HepG2 (cell line): Measurements from ENCODE around the gene TULP4. TPM values are rescaled to one million over a fixed set of nuclear protein-coding genes. Genes with fewer than 3 reads are reported as not detected.

ENCODE experiments used
- CBX1 ChIP-seq: IDR thresholded peaks from one replicate; pipeline ENCODE4 v1.6.1; 2016; ENCODE audit warnings: antibody characterized with exemption, low read depth
- CCDC6 ChIP-seq: sonication (generic); formaldehyde crosslinking; IDR thresholded peaks from 2 replicates; pipeline ENCODE4 v1.8.1; 2022; ENCODE audit warnings: mild to moderate bottlenecking, missing genetic modification reagents, moderate library complexity
- FOXK1 ChIP-seq: sonication (generic); formaldehyde crosslinking; IDR thresholded peaks from 2 replicates; pipeline ENCODE4 v1.4.0; 2020; ENCODE audit warnings: low read depth, missing genetic modification reagents, borderline replicate concordance
- HOXA9 ChIP-seq: sonication (generic); formaldehyde crosslinking; IDR thresholded peaks from 2 replicates; pipeline ENCODE4 v1.8.1; 2022; ENCODE audit warnings: missing genetic modification reagents, mild to moderate bottlenecking, moderate library complexity, borderline replicate concordance
- JUNB ChIP-seq: sonication (generic); formaldehyde crosslinking; IDR thresholded peaks from 2 replicates; pipeline ENCODE4 v1.8.0; 2022; ENCODE audit warnings: missing genetic modification reagents, mild to moderate bottlenecking, borderline replicate concordance
- NFE2L2 ChIP-seq: fragments of 150-350 bp; IDR thresholded peaks from 2 replicates; pipeline ENCODE4 v1.6.1; 2014; ENCODE audit warnings: low read length
- PHF8 ChIP-seq: sonication (generic); formaldehyde crosslinking; IDR thresholded peaks from 2 replicates; pipeline ENCODE4 v1.5.0; 2020; ENCODE audit warnings: missing genetic modification reagents
- PPARG ChIP-seq: conservative IDR thresholded peaks from 2 replicates; pipeline ENCODE4 v1.6.1; 2016; ENCODE audit warnings: missing biosample characterization, missing genetic modification reagents
- RFXAP ChIP-seq: sonication (generic); formaldehyde crosslinking; IDR thresholded peaks from 2 replicates; pipeline ENCODE4 v1.4.0; 2020; ENCODE audit warnings: missing genetic modification reagents, borderline replicate concordance
- SIN3B ChIP-seq: fragments of 150-350 bp; IDR thresholded peaks from 2 replicates; pipeline ENCODE4 v1.6.1; 2014; ENCODE audit warnings: low read length
- SMC3 ChIP-seq: IDR thresholded peaks from 2 replicates; pipeline ENCODE4 v1.6.1; 2011; ENCODE audit warnings: low read length, improper control_type of control experiment
- TFAP4 ChIP-seq: sonication (generic); IDR thresholded peaks from 2 replicates; pipeline ENCODE4 v1.6.1; 2016; ENCODE audit warnings: low read depth, borderline replicate concordance
- ZBTB21 ChIP-seq: sonication (generic); formaldehyde crosslinking; IDR thresholded peaks from 2 replicates; pipeline ENCODE4 v1.4.0; 2020; ENCODE audit warnings: missing genetic modification reagents
- ZMYM3 ChIP-seq: sonication (generic); formaldehyde crosslinking; IDR thresholded peaks from 2 replicates; pipeline ENCODE4 v1.5.1; 2020; ENCODE audit warnings: mild to moderate bottlenecking, missing genetic modification reagents
- ZNF235 ChIP-seq: sonication (generic); formaldehyde crosslinking; IDR thresholded peaks from 2 replicates; pipeline ENCODE4 v1.8.1; 2023; ENCODE audit warnings: mild to moderate bottlenecking, missing genetic modification reagents, borderline replicate concordance
- ZNF292 ChIP-seq: sonication (generic); formaldehyde crosslinking; IDR thresholded peaks from 2 replicates; pipeline ENCODE4 v1.8.1; 2022; ENCODE audit warnings: mild to moderate bottlenecking, low read depth, missing genetic modification reagents, borderline replicate concordance
- ZNF567 ChIP-seq: sonication (generic); formaldehyde crosslinking; IDR thresholded peaks from 2 replicates; pipeline ENCODE4 v1.8.1; 2023; ENCODE audit warnings: mild to moderate bottlenecking, missing genetic modification reagents, borderline replicate concordance
- ZNF737 ChIP-seq: sonication (generic); formaldehyde crosslinking; IDR thresholded peaks from 2 replicates; pipeline ENCODE4 v1.5.0; 2020; ENCODE audit warnings: missing genetic modification reagents, mild to moderate bottlenecking, borderline replicate concordance
- ZNF776 ChIP-seq: sonication (generic); formaldehyde crosslinking; IDR thresholded peaks from 2 replicates; pipeline ENCODE4 v1.4.0; 2020; ENCODE audit warnings: mild to moderate bottlenecking, missing genetic modification reagents
- ZNF780A ChIP-seq: sonication (generic); formaldehyde crosslinking; IDR thresholded peaks from 2 replicates; pipeline ENCODE4 v1.8.0; 2022; ENCODE audit warnings: mild to moderate bottlenecking, missing genetic modification reagents, moderate library complexity
- ZZZ3 ChIP-seq: sonication (generic); formaldehyde crosslinking; IDR thresholded peaks from 2 replicates; pipeline ENCODE4 v1.4.0; 2020; ENCODE audit warnings: missing genetic modification reagents, mild to moderate bottlenecking, borderline replicate concordance
- polyA plus RNA-seq, 8 experiments: library from polyadenylated mRNA; depleted of rRNA in 3 of 8; stranded (reverse) in 7 of 8; unstranded in 1 of 8; fragments of >200 nt; fragmentation: Illumina TruSeq in 4 of 8; extraction: Trizol in 4 of 8; gene quantifications; 2 replicates each; pipeline versions ENCODE4 v1.2.1 to v1.2.3, GENCODE V29; 2011 to 2016; ENCODE audit warnings: low read depth in 4 of 8, missing spikeins in 1 of 8, mixed read lengths in 1 of 8; ENCODE audit not compliant: insufficient read depth in 1 of 8
- total RNA-seq, 5 experiments: library from RNA; depleted of rRNA; stranded (reverse); fragments of >200 nt; fragmentation: Illumina TruSeq; extraction: Trizol; gene quantifications; 2 replicates each; pipeline ENCODE4 v1.2.3, GENCODE V29; 2016; ENCODE audit warnings: low read depth in 1 of 5
- TF ChIP-seq, protein P1 (sequence below): sonication (generic); formaldehyde crosslinking; IDR thresholded peaks from 2 replicates; pipeline ENCODE4 v1.8.0; 2023; ENCODE audit warnings: mild to moderate bottlenecking, missing genetic modification reagents
- TF ChIP-seq, protein P2 (sequence below): sonication (generic); formaldehyde crosslinking; IDR thresholded peaks from 2 replicates; pipeline ENCODE4 v1.4.0; 2020; ENCODE audit warnings: mild to moderate bottlenecking, missing genetic modification reagents
- TF ChIP-seq, protein P3 (sequence below): sonication (generic); formaldehyde crosslinking; IDR thresholded peaks from 2 replicates; pipeline ENCODE4 v1.8.0; 2022; ENCODE audit warnings: missing genetic modification reagents, mild to moderate bottlenecking, moderate library complexity, borderline replicate concordance

TULP4 gene
- total and polyA plus RNA-seq, 2 of the 13 experiments (the other 11 are each of a cell fraction or from before 2014, with no cell fraction given) = 21.1 to 122 TPM

DNA sequence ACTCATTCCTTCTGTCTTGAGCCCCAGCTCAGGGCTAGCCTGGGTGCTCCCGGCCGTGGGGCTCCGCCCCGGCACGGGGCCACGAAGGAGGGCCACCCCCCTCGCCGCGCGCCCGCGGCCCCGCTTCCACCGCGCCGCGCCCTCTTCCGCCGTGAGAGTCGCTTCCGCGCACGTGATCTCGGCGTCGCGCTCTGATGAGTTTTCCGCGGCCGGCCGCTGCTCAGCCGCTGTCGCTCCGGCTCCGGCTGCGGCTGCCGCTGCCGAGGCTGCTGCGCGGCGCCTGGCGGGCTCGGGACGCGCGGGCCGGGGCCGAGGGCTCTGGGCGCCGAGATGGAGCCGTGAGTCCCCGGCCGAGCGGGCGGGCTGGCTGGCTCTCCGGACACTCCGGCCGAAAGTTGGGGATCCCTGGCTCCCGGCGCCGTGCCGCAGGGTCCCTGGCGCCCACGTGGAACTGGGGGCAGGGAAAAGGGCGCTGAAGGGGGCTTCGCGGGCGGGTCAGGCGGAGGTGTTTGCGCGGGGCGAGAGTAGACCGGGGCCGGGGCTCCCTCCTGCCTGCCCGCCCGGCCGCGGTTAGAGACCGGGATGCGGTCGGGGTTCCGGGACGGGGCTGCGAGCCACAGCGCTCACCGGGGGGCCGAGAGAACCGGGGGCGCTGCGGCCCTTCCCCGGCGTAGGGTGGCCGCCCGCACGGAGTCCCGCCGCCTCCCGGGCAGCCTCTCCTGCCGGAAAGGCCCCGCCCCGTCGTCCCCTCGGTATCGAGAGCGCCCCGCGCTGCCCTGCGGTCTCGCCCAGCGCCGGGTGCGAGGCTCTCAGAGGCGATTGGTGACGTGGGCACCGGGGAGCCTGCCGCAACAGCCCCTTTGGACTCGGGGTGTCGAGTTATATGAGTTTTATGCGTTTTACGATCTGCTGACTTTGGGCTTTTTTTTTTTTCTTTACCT lies 247.9 kb downstream of the TULP4 start, which contains the start of gene TMEM181 (continued):
- TF ChIP-seq ZNF567 (CRISPR knock-in tag) (no peak), ZNF235 (peak; percentile 83), SIN3B (peak; percentile 38; the same call in 1 of the 2 replicates), FOXK1 (no peak), NFE2L2 (no peak), HOXA9 (CRISPR knock-in tag) (peak; percentile 7; the same call in 1 of the 2 replicates), RFXAP (CRISPR knock-in tag) (0 out of 2 replicates have a peak, but pooled peaks have one; percentile 22), ZNF737 (CRISPR knock-in tag) (no peak), ZBTB21 (CRISPR knock-in tag) (no peak), CCDC6 (CRISPR knock-in tag) (peak; percentile 96), SMC3 (no peak), TFAP4 (no peak), ZZZ3 (CRISPR knock-in tag) (no peak), ZNF776 (peak; percentile 80; the same call in 1 of the 2 replicates), PPARG (CRISPR knock-in tag) (no peak), JUNB (no peak), ZNF780A (CRISPR knock-in tag) (0 out of 2 replicates have a peak, but pooled peaks have one; percentile 65), CBX1 (no peak), ZMYM3 (CRISPR knock-in tag) (peak; percentile 55; the same call in 1 of the 2 replicates), PHF8 (CRISPR knock-in tag) (peak; percentile 61), ZNF292 (no peak)
- TF ChIP-seq, protein P1, sequence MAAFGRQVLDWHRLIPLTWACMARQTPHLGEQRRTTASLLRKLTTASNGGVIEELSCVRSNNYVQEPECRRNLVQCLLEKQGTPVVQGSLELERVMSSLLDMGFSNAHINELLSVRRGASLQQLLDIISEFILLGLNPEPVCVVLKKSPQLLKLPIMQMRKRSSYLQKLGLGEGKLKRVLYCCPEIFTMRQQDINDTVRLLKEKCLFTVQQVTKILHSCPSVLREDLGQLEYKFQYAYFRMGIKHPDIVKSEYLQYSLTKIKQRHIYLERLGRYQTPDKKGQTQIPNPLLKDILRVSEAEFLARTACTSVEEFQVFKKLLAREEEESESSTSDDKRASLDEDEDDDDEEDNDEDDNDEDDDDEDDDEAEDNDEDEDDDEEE (CRISPR knock-in tag) = peak; percentile 74
- TF ChIP-seq, protein P2, sequence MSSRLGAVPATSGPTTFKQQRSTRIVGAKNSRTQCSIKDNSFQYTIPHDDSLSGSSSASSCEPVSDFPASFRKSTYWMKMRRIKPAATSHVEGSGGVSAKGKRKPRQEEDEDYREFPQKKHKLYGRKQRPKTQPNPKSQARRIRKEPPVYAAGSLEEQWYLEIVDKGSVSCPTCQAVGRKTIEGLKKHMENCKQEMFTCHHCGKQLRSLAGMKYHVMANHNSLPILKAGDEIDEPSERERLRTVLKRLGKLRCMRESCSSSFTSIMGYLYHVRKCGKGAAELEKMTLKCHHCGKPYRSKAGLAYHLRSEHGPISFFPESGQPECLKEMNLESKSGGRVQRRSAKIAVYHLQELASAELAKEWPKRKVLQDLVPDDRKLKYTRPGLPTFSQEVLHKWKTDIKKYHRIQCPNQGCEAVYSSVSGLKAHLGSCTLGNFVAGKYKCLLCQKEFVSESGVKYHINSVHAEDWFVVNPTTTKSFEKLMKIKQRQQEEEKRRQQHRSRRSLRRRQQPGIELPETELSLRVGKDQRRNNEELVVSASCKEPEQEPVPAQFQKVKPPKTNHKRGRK = no peak
- TF ChIP-seq, protein P3, sequence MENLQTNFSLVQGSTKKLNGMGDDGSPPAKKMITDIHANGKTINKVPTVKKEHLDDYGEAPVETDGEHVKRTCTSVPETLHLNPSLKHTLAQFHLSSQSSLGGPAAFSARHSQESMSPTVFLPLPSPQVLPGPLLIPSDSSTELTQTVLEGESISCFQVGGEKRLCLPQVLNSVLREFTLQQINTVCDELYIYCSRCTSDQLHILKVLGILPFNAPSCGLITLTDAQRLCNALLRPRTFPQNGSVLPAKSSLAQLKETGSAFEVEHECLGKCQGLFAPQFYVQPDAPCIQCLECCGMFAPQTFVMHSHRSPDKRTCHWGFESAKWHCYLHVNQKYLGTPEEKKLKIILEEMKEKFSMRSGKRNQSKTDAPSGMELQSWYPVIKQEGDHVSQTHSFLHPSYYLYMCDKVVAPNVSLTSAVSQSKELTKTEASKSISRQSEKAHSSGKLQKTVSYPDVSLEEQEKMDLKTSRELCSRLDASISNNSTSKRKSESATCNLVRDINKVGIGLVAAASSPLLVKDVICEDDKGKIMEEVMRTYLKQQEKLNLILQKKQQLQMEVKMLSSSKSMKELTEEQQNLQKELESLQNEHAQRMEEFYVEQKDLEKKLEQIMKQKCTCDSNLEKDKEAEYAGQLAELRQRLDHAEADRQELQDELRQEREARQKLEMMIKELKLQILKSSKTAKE = peak; percentile 8; the same call in 1 of the 2 replicates
